Activated CD8-positive, alpha-beta memory T cell treated with anti-CD3 and anti-CD28 coated beads, Interleukin-2, amount 50 U/mL, for 24 hours (primary cell): ENCODE data around the gene MYCBP2.
"Not testable (repeated sequence)": the region's sequence is repeated elsewhere in the genome, so short reads cannot be mapped to it uniquely, and the experiment has no call there.

Source experiments
- DNase-seq: peaks from one replicate; pipeline ENCODE4 v3.0.0-alpha.2; 2020; ENCODE audit errors: extremely low read depth

The MYCBP2 gene

GRCh38 chr13:77028202-77028601 is 298.7 kb downstream of the MYCBP2 start:
- no peak for DNase-seq

- DNase-seq, result peak; percentile 50
Measured at GRCh38 chr13:77026861-77027621, 299.9 kb downstream of the MYCBP2 start, which contains the start of gene FBXL3. Gene FBXL3 (minus strand): TSS chr13:77027159. CDS start chr13:77021860, 5,299 bp downstream.

- peak; percentile 29 for DNase-seq
Measured at GRCh38 chr13:77026255-77026860, 300.5 kb downstream of the MYCBP2 start.

- DNase-seq, result no peak
Measured at GRCh38 chr13:77022341-77022740, 304.6 kb downstream of the MYCBP2 start.

GRCh38 chr13:77019756-77020155 is 307.1 kb downstream of the MYCBP2 start:
- DNase-seq, result no peak

GRCh38 chr13:77016888-77017623 is 309.8 kb downstream of the MYCBP2 start:
- no peak for DNase-seq

- no peak for DNase-seq
Measured at GRCh38 chr13:77016251-77016812, 310.6 kb downstream of the MYCBP2 start.

- DNase-seq, result no peak
Measured at GRCh38 chr13:77014906-77015685, 311.8 kb downstream of the MYCBP2 start.

- no peak for DNase-seq
Measured at GRCh38 chr13:77013853-77014542, 312.9 kb downstream of the MYCBP2 start.

GRCh38 chr13:77009719-77010118 is 317.2 kb downstream of the MYCBP2 start:
- not testable (repeated sequence) for DNase-seq

- no peak for DNase-seq
Measured at GRCh38 chr13:77009011-77009410, 317.9 kb downstream of the MYCBP2 start.

GRCh38 chr13:77008337-77008736 is 318.6 kb downstream of the MYCBP2 start:
- not testable (repeated sequence) for DNase-seq

- no peak for DNase-seq
Measured at GRCh38 chr13:77002590-77003190, 324.2 kb downstream of the MYCBP2 start.

- no peak for DNase-seq
Measured at GRCh38 chr13:77001963-77002587, 324.8 kb downstream of the MYCBP2 start.

- no peak for DNase-seq
Measured at GRCh38 chr13:77001540-77001939, 325.4 kb downstream of the MYCBP2 start.

GRCh38 chr13:77000475-77000874 is 326.4 kb downstream of the MYCBP2 start:
- no peak for DNase-seq
